ENCODE measurements around the gene ACTG1.
A peak's percentile ranks its signal among the peaks of the same experiment; 100 is the strongest.

- TF ChIP-seq, protein P1, sequence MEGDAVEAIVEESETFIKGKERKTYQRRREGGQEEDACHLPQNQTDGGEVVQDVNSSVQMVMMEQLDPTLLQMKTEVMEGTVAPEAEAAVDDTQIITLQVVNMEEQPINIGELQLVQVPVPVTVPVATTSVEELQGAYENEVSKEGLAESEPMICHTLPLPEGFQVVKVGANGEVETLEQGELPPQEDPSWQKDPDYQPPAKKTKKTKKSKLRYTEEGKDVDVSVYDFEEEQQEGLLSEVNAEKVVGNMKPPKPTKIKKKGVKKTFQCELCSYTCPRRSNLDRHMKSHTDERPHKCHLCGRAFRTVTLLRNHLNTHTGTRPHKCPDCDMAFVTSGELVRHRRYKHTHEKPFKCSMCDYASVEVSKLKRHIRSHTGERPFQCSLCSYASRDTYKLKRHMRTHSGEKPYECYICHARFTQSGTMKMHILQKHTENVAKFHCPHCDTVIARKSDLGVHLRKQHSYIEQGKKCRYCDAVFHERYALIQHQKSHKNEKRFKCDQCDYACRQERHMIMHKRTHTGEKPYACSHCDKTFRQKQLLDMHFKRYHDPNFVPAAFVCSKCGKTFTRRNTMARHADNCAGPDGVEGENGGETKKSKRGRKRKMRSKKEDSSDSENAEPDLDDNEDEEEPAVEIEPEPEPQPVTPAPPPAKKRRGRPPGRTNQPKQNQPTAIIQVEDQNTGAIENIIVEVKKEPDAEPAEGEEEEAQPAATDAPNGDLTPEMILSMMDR (IDR thresholded peaks at IDR 0.05 in 4 of 5, conservative IDR thresholded peaks at IDR 0.05 in 1 of 5), result no peak
- TF ChIP-seq POLR2A (IDR thresholded peaks at IDR 0.05), result peak in 1 of 2 donors; percentile 6
Measured at GRCh38 chr17:81511554-81511803, 1.1 kb downstream of the ACTG1 start.
